NCI-H1417 treated with DMSO at 0.1 percent for 48 hours (cell line): ENCODE data around the gene ADAMTS2.
"Not testable (repeated sequence)": the region's sequence is repeated elsewhere in the genome, so short reads cannot be mapped to it uniquely, and the experiment has no call there.

Source experiments
- DNase-seq: peaks from one replicate; lab custom pipeline; 2025; lab: John Stamatoyannopoulos, UW

Gene ADAMTS2

GRCh38 chr5:179111267-179112207, 233.7 kb downstream of the ADAMTS2 start:
- DNase-seq: no peak

- no peak for DNase-seq
Measured at GRCh38 chr5:179110528-179110927, 234.7 kb downstream of the ADAMTS2 start.

GRCh38 chr5:179101282-179101681, 244.0 kb downstream of the ADAMTS2 start:
- not testable (repeated sequence) for DNase-seq

- no peak for DNase-seq
Measured at GRCh38 chr5:179089502-179089901, 255.8 kb downstream of the ADAMTS2 start.

GRCh38 chr5:179080724-179081123, 264.5 kb downstream of the ADAMTS2 start:
- no peak for DNase-seq

GRCh38 chr5:179079165-179079987, 265.9 kb downstream of the ADAMTS2 start:
- no peak for DNase-seq

- DNase-seq: no peak
Measured at GRCh38 chr5:179065703-179066102, 279.6 kb downstream of the ADAMTS2 start.

GRCh38 chr5:179061025-179061424, 284.2 kb downstream of the ADAMTS2 start:
- no peak for DNase-seq
